ENCODE data around the gene VCP. TPM values are rescaled to one million over a fixed set of nuclear protein-coding genes. Genes with fewer than 3 reads are reported as not detected.

The VCP gene
- total and polyA plus RNA-seq, 2 donors from 2014 or later = 118 to 167 TPM

DNA sequence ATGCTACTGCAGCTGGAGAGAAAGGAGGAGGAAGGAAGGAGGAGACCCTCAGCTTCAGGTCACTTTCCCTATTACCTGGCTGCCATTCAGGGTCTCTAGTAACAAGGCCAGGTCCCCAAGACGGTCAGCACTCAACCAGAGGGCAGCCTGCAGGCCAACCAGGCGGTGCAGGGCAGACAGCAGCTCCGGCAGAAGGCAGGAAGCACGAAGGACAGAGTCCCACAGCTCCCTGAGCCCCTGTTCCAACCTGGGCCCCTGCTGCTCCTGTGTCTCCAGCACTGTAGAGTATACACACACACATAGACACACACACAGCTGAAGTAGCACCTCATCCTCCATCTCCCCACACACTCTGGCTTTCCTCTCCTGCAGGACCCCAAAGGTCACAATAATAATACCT lies 5.6 kb upstream of the VCP start:
- H3K4me3 ChIP-seq (ENCODE audit: low read length in 3 of 3) = no peak overlapping the region
- no peak for DNase-seq
- intact Hi-C loops (cut with DNase I) = no loop called here
- peak overlapping the region in 1 of 3 donors; percentile 6 for H3K9ac ChIP-seq (ENCODE audit: low read length in 3 of 3)
- H3K4me1 ChIP-seq (ENCODE audit: control insufficient read depth in 2 of 3, insufficient read depth in 2 of 3, low read depth in 1 of 3, low read length in 3 of 3) = peaks cover 0 to 12% (median 11%) of the 10 kb centered on the region in 3 donors
- no peak for TF ChIP-seq CTCF (IDR thresholded peaks at IDR 0.05; ENCODE audit: borderline replicate concordance, extremely low read depth, insufficient read depth)
- no peaks in the 10 kb centered on the region for H3K9me3 ChIP-seq (ENCODE audit: control insufficient read depth in 2 of 3, insufficient read depth in 1 of 3, low read length in 3 of 3)
- no peak overlapping the region for H3K27ac ChIP-seq (ENCODE audit: low read depth in 2 of 2, low read length in 2 of 2)
- H3K36me3 ChIP-seq (ENCODE audit: control insufficient read depth in 2 of 3, insufficient read depth in 3 of 3, low read length in 3 of 3) = peaks cover 0 to 5% (median 0%) of the 10 kb centered on the region in 3 donors
- no peaks in the 10 kb centered on the region for H3K27me3 ChIP-seq (ENCODE audit: control insufficient read depth, insufficient read depth, low read length)
- FAIRE-seq = no peak

GRCh38 chr9:35076848-35077247 lies 4.4 kb upstream of the VCP start:
- Histone ChIP-seq H3K4me1 (ENCODE audit: control insufficient read depth in 2 of 3, insufficient read depth in 2 of 3, low read depth in 1 of 3, low read length in 3 of 3) (peaks cover 0 to 14% (median 12%) of the 10 kb centered on the region in 3 donors), H3K36me3 (ENCODE audit: control insufficient read depth in 2 of 3, insufficient read depth in 3 of 3, low read length in 3 of 3) (peaks cover 0 to 5% (median 0%) of the 10 kb centered on the region in 3 donors), H3K4me3 (ENCODE audit: low read length in 3 of 3) (no peak overlapping the region), H3K27me3 (ENCODE audit: control insufficient read depth, insufficient read depth, low read length) (no peaks in the 10 kb centered on the region), H3K9me3 (ENCODE audit: control insufficient read depth in 2 of 3, insufficient read depth in 1 of 3, low read length in 3 of 3) (no peaks in the 10 kb centered on the region), H3K9ac (ENCODE audit: low read length in 3 of 3) (no peak overlapping the region), H3K27ac (ENCODE audit: low read depth in 2 of 2, low read length in 2 of 2) (no peak overlapping the region)
- DNase-seq (no peak), FAIRE-seq (no peak)
- TF ChIP-seq CTCF (IDR thresholded peaks at IDR 0.05; ENCODE audit: borderline replicate concordance, extremely low read depth, insufficient read depth) = no peak
- intact Hi-C loops (cut with DNase I) = no loop called here

DNA sequence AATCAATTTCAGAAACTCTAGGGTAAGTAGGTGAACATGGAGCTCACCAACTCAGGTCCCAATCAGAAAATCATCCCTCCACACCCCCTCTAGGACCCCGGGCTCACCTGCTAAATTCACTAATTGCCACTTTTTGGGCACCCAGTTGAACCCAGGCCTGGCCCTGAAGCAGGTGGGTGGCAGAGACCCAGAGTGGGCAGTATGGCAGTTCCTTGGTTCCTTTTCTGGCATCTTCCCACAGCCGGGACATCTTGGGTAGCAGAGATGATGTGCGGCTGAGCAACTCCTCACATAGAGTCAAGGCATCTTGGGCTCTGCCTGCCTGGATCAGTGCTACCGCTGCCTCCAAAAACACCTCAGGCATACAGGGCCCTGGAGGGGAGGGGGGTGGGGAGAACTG lies 2.9 kb upstream of the VCP start:
- no peak overlapping the region for H3K9ac ChIP-seq (ENCODE audit: low read length in 3 of 3)
- no peaks in the 10 kb centered on the region for H3K9me3 ChIP-seq (ENCODE audit: control insufficient read depth in 2 of 3, insufficient read depth in 1 of 3, low read length in 3 of 3)
- TF ChIP-seq CTCF (IDR thresholded peaks at IDR 0.05; ENCODE audit: borderline replicate concordance, extremely low read depth, insufficient read depth) = no peak
- intact Hi-C loops (cut with DNase I) = no loop called here
- H3K4me3 ChIP-seq (ENCODE audit: low read length in 3 of 3) = no peak overlapping the region
- no peak overlapping the region for H3K27ac ChIP-seq (ENCODE audit: low read depth in 2 of 2, low read length in 2 of 2)
- FAIRE-seq = no peak
- H3K4me1 ChIP-seq (ENCODE audit: control insufficient read depth in 2 of 3, insufficient read depth in 2 of 3, low read depth in 1 of 3, low read length in 3 of 3) = peaks cover 0 to 21% (median 18%) of the 10 kb centered on the region in 3 donors
- H3K27me3 ChIP-seq (ENCODE audit: control insufficient read depth, insufficient read depth, low read length) = no peaks in the 10 kb centered on the region
- DNase-seq = no peak
- peaks cover 0 to 5% (median 0%) of the 10 kb centered on the region in 3 donors for H3K36me3 ChIP-seq (ENCODE audit: control insufficient read depth in 2 of 3, insufficient read depth in 3 of 3, low read length in 3 of 3)

GRCh38 chr9:35074791-35075190 lies 2.4 kb upstream of the VCP start:
- no peak for FAIRE-seq
- Histone ChIP-seq H3K27me3 (ENCODE audit: control insufficient read depth, insufficient read depth, low read length) (no peaks in the 10 kb centered on the region), H3K27ac (ENCODE audit: low read depth in 2 of 2, low read length in 2 of 2) (no peak overlapping the region), H3K9ac (ENCODE audit: low read length in 3 of 3) (no peak overlapping the region), H3K4me1 (ENCODE audit: control insufficient read depth in 2 of 3, insufficient read depth in 2 of 3, low read depth in 1 of 3, low read length in 3 of 3) (peaks cover 3 to 27% (median 24%) of the 10 kb centered on the region in 3 donors), H3K36me3 (ENCODE audit: control insufficient read depth in 2 of 3, insufficient read depth in 3 of 3, low read length in 3 of 3) (peaks cover 0 to 5% (median 0%) of the 10 kb centered on the region in 3 donors), H3K9me3 (ENCODE audit: control insufficient read depth in 2 of 3, insufficient read depth in 1 of 3, low read length in 3 of 3) (no peaks in the 10 kb centered on the region), H3K4me3 (ENCODE audit: low read length in 3 of 3) (no peak overlapping the region)
- no peak for TF ChIP-seq CTCF (IDR thresholded peaks at IDR 0.05; ENCODE audit: borderline replicate concordance, extremely low read depth, insufficient read depth)
- no peak for DNase-seq
- intact Hi-C loops (cut with DNase I) = no loop called here
